Vagina (tissue), 2 donors: Measurements from ENCODE around the gene AMH. TPM values are rescaled to one million over a fixed set of nuclear protein-coding genes. Genes with fewer than 3 reads are reported as not detected.

Experiments used
- DNase-seq, 2 donors: peaks; one replicate each; pipeline ENCODE4 v3.0.0-alpha.2; 2017; ENCODE audit errors: extremely low spot score in 2 of 2
- H3K27ac ChIP-seq: fragments of 200-600 bp; sonication (generic); one replicate; pipeline ENCODE4 v1.5.1; 2019
- H3K27me3 ChIP-seq: fragments of 200-600 bp; sonication (generic); one replicate; pipeline ENCODE4 v1.5.1; 2019
- H3K36me3 ChIP-seq, 2 donors: fragments of 200-600 bp; sonication (generic); one replicate each; pipeline ENCODE4 v1.5.1; 2017 to 2019
- H3K4me1 ChIP-seq: fragments of 200-600 bp; sonication (generic); one replicate; pipeline ENCODE4 v1.5.1; 2019
- H3K4me3 ChIP-seq, 2 donors: fragments of 200-600 bp; sonication (generic); 1 replicate in 1 of 2; 2 replicates in 1 of 2; pipeline ENCODE4 v1.5.1; 2016 to 2019
- H3K9me3 ChIP-seq: fragments of 200-600 bp; sonication (generic); one replicate; pipeline ENCODE4 v1.5.1; 2019
- POLR2A ChIP-seq, 2 donors: fragments of 450-650 bp; IDR thresholded peaks; one replicate each; pipeline ENCODE4 v1.6.1; 2017; ENCODE audit warnings: antibody characterized with exemption in 2 of 2, mild to moderate bottlenecking in 2 of 2, moderate library complexity in 2 of 2
- POLR2AphosphoS5 ChIP-seq, 2 donors: sonication (generic); formaldehyde crosslinking; IDR thresholded peaks; one replicate each; pipeline ENCODE4 v1.9.0; 2017; ENCODE audit warnings: antibody characterized with exemption in 2 of 2, mild to moderate bottlenecking in 2 of 2, low read depth in 1 of 2; ENCODE audit not compliant: insufficient read depth in 1 of 2
- intact Hi-C: fragments of 100-400 bp; cut with DNase I; formaldehyde crosslinking; loops from one replicate; pipeline ENCODE4 v1.15.1; 2023
- total RNA-seq: library from RNA; depleted of rRNA; stranded (reverse); fragments of >200 nt; gene quantifications from one replicate; pipeline ENCODE4 v1.2.3, GENCODE V29; 2016
- TF ChIP-seq, protein P1 (sequence below), 3 experiments: fragments of 450-650 bp in 2 of 3; fragments of 200-600 bp in 1 of 3; sonication (generic) in 1 of 3; IDR thresholded peaks; one replicate each; pipeline ENCODE4 v1.5.1; 2017 to 2019; ENCODE audit warnings: antibody characterized with exemption in 3 of 3, mild to moderate bottlenecking in 2 of 3, moderate library complexity in 2 of 3

Gene AMH
- total RNA-seq, 1 donor from 2014 or later = 2.7 TPM

DNA sequence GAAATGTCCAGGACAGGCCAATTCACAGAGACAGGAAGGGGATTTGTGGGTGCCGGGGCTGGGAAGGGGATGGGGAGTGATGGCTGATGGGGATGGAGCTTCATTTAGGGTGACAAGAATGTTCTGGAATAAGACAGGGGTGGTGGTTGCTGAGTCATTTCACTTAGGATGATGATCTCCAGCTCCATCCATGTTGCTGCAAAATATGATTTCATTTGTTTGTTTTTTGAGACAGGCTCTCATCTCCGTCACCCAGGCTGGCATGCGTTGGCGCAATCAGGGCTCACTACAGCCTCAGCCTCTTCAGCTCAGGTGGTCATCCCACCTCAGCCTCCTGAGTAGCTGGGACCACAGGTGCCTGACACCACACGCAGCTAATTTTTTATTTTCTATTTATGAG is 10.2 kb downstream of the AMH start:
- H3K4me1 ChIP-seq = peaks cover 5% of the 10 kb centered on the region
- H3K4me3 ChIP-seq = no peak overlapping the region
- no peak for DNase-seq
- no peaks in the 10 kb centered on the region for H3K9me3 ChIP-seq
- intact Hi-C loops = no loop called here
- TF ChIP-seq POLR2AphosphoS5 (IDR thresholded peaks at IDR 0.05; ENCODE audit: insufficient read depth in 1 of 2, low read depth in 1 of 2) (no peak), POLR2A (IDR thresholded peaks at IDR 0.05) (no peak)
- TF ChIP-seq, protein P1, sequence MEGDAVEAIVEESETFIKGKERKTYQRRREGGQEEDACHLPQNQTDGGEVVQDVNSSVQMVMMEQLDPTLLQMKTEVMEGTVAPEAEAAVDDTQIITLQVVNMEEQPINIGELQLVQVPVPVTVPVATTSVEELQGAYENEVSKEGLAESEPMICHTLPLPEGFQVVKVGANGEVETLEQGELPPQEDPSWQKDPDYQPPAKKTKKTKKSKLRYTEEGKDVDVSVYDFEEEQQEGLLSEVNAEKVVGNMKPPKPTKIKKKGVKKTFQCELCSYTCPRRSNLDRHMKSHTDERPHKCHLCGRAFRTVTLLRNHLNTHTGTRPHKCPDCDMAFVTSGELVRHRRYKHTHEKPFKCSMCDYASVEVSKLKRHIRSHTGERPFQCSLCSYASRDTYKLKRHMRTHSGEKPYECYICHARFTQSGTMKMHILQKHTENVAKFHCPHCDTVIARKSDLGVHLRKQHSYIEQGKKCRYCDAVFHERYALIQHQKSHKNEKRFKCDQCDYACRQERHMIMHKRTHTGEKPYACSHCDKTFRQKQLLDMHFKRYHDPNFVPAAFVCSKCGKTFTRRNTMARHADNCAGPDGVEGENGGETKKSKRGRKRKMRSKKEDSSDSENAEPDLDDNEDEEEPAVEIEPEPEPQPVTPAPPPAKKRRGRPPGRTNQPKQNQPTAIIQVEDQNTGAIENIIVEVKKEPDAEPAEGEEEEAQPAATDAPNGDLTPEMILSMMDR (IDR thresholded peaks at IDR 0.05) = no peak
- no peaks in the 10 kb centered on the region for H3K36me3 ChIP-seq
- H3K27me3 ChIP-seq = no peaks in the 10 kb centered on the region
- H3K27ac ChIP-seq = no peak overlapping the region

DNA sequence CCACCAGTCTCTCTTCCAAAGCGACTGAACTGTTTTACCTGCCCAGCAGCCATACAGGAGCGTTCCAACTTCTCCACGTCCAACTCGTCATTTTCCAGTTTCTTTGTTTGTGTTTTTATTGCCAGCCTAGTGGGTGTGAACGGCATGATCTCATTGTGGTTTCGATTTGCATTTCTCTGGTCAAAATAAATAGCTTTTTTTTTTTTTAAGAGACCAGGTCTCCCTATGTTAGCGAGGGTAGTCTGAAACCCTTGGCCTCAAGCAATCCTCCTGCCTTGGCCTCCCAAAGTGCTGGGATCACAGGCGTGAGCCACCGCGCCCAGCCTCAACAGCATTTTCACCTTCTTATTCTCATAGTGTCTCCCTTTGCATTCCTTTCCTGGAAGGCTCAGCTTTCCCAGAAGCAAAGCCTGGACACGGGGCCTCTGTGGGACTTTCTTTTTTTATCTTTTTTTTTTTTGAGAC is 11.2 kb downstream of the AMH start:
- Histone ChIP-seq H3K27ac (no peak overlapping the region), H3K27me3 (no peaks in the 10 kb centered on the region), H3K4me1 (peaks cover 5% of the 10 kb centered on the region), H3K36me3 (no peaks in the 10 kb centered on the region), H3K4me3 (no peak overlapping the region), H3K9me3 (no peaks in the 10 kb centered on the region)
- no peak for DNase-seq
- intact Hi-C loops = no loop called here
- no peak for TF ChIP-seq POLR2A (IDR thresholded peaks at IDR 0.05)
- peak in 1 of 2 donors; percentile 3 for TF ChIP-seq POLR2AphosphoS5 (IDR thresholded peaks at IDR 0.05; ENCODE audit: insufficient read depth in 1 of 2, low read depth in 1 of 2)

DNA sequence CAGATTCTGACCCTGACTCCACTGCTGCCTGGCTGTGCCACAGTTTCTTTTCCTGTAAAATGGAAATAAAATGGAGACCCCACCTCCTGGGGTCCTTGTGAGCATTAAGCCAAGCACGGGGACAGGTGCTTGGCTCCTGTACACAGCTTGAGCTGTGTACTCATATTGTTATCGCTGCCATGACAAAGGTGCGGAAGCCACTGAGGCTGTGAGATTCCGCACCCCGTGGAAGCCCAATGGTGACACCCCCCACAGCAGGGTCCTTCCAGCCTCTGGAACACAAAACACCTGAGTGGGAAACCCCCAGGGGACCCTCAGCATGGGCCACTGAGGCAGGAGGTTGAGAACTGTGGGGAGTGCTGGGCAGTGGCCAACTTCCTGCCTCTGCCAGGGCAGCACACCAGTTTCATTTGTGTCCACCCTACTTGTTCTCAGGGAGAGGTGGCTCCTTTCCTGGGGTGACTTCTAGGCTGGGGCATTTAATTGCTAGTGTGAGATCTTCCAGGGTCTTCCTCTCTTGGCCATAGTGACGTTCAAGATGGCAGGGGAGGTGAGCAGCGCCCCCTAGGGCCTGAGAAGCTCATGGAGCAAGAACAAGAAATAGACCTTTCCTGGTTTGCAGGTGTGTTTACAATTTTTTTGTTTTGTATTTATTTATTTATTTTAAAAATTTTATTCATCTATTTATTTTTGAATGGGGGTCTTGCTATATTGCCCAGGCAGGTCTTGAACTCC is 12.5 kb downstream of the AMH start:
- H3K9me3 ChIP-seq = no peaks in the 10 kb centered on the region
- DNase-seq = no peak
- H3K36me3 ChIP-seq = no peaks in the 10 kb centered on the region
- intact Hi-C loops = no loop called here
- TF ChIP-seq, protein P1 (IDR thresholded peaks at IDR 0.05) = peak in 2 of 3 experiments; percentile 3 to 5
- TF ChIP-seq POLR2A (IDR thresholded peaks at IDR 0.05) = no peak
- H3K4me3 ChIP-seq = no peak overlapping the region
- H3K4me1 ChIP-seq = peaks cover 9% of the 10 kb centered on the region
- no peaks in the 10 kb centered on the region for H3K27me3 ChIP-seq
- H3K27ac ChIP-seq = no peak overlapping the region

DNA sequence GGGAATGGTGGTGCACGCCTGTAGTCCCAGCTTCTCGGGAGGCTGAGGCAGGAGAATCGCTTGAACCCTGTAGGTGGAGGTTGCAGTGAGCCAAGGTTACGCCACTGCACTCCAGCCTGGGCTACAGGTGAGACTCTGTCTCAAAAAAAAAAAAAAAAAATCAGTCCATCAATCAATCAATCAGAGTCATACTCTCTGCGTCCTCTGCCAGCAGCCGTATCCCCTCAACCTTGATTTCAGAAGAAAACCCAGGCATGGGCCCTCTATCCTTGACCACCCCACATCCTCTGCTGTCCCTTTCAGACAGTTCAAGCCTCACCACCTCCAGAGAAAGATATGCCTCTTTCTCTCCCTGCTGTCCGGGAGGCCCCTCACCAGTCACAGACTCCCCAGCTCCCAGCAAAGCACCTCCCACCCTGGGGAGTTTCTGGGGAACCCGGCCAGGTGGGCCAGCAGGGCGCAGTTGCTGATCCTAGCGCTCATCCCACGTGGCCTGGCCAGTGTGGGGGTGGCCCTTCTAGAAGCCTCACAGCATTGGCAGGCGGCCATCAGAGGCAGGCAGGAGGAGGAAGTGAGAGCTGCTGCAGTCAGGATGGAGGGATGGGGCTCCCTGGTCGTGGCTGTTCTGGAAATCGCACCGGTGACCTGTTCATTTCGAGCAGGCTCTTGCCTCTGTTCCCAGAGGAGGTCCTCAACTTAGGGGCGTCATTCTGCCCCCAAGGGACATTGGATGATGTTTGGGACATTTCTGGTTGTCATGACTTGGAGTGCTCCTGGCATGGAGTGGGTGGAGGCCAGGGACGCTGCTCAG is 17.3 kb downstream of the AMH start:
- Histone ChIP-seq H3K9me3 (no peaks in the 10 kb centered on the region), H3K4me1 (peaks cover 17% of the 10 kb centered on the region), H3K36me3 (no peaks in the 10 kb centered on the region), H3K27me3 (no peaks in the 10 kb centered on the region), H3K27ac (no peak overlapping the region), H3K4me3 (no peak overlapping the region)
- TF ChIP-seq, protein P1 (IDR thresholded peaks at IDR 0.05) = no peak
- no peak for TF ChIP-seq POLR2AphosphoS5 (IDR thresholded peaks at IDR 0.05; ENCODE audit: insufficient read depth in 1 of 2, low read depth in 1 of 2)
- no peak for TF ChIP-seq POLR2A (IDR thresholded peaks at IDR 0.05)
- no peak for DNase-seq
- intact Hi-C loops = no loop called here

DNA sequence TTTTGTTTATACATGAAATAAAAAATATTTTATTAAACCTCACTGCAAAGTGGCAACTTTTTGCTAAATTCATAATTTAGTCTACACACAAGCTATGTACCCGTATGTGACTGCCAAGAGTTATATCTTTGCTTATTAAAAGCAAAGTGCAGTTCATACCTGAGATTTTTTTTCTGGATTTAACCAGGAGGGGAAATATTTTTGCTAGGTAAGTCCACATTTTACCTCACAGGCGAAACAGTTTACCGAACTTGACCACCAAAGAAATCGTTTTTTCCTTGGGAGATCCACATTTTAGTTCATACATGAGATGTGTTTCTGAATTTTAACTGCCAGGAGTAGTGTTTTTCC is 19.3 kb downstream of the AMH start:
- no peak for TF ChIP-seq POLR2A (IDR thresholded peaks at IDR 0.05)
- TF ChIP-seq, protein P1 (IDR thresholded peaks at IDR 0.05) = no peak
- no peak for TF ChIP-seq POLR2AphosphoS5 (IDR thresholded peaks at IDR 0.05; ENCODE audit: insufficient read depth in 1 of 2, low read depth in 1 of 2)
- no peak for DNase-seq
- no peaks in the 10 kb centered on the region for H3K27me3 ChIP-seq
- H3K4me3 ChIP-seq = peak overlapping the region in 1 of 2 donors; percentile 99
- no peak overlapping the region for H3K27ac ChIP-seq
- peaks cover 0 to 21% of the 10 kb centered on the region in 2 donors for H3K36me3 ChIP-seq
- H3K4me1 ChIP-seq = peaks cover 37% of the 10 kb centered on the region
- intact Hi-C loops = no loop called here
- H3K9me3 ChIP-seq = no peaks in the 10 kb centered on the region
